Anterior cingulate cortex (tissue), 58 donors: ENCODE measurements around the gene YWHAE.
"Not testable (repeated sequence)": the region's sequence is repeated elsewhere in the genome, so short reads cannot be mapped to it uniquely, and the experiment has no call there.

Experiments
- DNase-seq, 58 donors: peaks; one replicate each; lab custom pipeline; 2025; lab: John Stamatoyannopoulos, UW

The YWHAE gene

DNA sequence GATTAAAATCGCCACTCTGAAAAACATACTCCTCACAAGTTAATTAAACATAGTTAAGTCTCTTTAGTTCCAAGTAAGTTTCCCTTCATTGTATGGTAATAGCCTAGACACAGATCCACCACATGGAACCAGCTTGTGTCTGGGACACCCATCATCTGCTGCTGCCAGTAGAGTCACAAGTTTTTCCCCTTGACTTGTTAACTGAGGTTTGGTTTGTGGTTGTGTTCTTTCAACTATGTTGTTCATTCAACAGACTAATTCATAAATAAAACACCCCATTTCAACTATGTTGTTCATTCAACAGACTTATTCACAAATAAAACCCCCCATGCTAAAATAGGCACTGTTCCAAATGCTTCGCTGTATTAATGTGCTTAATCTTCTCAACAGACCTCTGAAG is 24.4 kb downstream of the YWHAE start:
- no peak for DNase-seq

- DNase-seq: no peak
These were observed 25.4 kb downstream of the YWHAE start for GRCh38 chr17:1374431-1375177.

DNA sequence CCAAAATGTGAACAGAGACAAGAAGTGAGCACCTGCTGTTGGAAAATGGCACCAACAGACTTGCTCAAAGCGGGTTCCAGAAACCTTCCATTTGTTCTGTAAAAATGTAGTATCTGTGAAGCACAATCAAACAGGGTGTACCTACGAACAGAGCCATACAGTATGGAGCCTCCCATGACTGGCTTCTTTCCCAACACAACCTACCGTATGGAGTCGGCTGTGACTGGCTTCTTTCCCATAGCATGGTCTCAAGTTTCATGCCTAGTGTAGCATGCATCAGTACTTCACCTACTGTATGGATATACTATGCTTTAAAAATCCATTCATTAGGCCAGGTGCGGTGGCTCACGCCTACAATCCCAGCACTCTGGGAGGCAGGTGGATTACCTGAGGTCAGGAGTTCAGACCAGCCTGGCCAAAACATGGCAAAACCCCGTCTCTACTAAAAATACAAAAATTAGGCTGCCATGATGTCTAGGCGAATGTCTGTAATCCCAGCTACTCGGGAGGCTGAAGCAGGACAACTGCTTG is 26.2 kb downstream of the YWHAE start:
- DNase-seq: no peak

DNA sequence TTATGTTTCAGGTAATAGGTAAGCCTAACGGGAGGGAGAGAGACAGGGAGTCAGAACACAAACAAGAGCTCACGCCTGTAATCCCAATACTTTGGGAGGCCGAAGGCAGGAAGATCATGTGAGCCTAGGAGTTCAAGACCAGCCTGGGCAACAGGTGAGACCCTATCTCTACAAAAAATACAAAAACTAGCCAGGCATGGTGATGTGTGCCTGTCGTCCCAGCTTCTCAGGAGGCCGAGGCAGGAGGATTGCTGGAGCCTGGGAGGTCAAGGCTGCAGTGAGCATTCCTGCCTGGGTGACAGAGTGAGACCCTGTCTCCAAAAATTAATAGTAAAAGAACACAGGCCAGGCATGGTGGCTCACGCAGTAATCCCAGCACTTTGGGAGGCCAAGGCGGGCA is 27.4 kb downstream of the YWHAE start:
- DNase-seq: no peak

DNA sequence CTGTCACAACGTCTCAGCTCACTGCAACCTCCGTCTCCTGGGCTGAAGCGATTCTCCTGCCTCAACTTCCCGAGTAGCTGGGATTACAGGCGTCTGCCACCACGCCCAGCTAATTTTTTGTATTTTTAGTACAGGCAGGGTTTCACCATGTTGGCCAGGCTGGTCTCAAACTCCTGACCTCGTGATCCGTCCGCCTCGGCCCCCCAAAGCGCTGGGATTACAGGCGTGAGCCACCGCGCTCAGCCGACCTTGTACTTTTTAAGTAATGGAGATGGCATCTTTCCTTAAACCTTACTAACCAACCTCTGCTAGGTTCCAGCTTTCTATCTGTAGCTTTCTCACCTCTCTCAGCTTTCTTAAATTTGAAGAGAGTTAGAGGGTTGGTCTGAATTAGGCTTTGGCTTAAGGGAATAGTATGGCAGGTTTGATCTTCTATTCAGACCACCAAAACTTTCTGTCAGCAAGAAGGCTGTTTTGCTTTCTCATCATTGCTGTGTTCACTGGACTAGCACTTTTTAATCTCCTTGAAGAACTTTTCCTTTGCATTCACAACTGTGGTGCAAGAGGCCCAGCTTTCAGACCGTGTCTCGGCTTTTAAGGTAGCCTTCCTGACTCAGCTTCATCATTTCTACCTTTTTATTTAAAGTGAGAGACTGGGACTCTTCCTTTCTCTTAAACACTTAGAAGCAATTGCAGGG is 28.0 kb downstream of the YWHAE start:
- DNase-seq: no peak

DNA sequence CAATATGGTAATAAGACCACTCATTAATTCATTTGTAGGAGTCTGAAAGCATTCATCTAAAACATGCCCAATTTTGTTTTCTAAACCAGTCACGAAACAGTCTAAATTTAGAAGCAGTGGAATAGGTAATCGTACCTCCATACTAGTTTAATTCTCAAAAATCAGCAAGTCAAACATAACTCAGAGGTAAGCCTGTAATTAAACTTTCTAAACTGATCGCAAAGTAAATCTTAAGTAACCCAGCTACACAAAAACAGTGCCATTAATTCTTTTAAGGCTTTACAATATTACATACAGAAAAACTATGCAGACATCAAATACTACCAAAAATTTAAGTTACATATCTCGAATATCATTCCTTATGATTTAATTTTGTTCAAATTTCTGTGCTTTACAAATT is 31.4 kb downstream of the YWHAE start:
- DNase-seq: no peak

- no peak for DNase-seq
These were observed 32.7 kb downstream of the YWHAE start for GRCh38 chr17:1367351-1367745.

DNA sequence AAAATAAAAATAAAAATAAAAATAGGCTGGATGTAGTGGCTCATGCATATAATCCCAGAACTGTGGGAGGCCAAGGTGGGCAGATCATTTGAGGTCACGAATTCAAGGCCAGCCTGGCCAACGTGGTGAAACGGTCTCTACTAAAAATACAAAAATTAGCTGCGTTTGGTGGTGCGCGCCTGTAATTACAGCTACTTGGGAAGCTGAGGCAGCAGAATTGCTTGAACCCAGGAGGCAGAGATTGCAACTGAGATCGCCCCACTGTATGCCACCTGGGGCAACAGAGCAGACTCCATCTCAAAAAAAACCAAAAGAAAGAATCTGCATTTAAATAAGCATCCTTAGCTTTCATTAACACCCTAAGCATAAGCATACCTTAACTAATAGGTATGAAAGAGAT is 33.8 kb downstream of the YWHAE start:
- DNase-seq: no peak

GRCh38 chr17:1365445-1366039 is 34.5 kb downstream of the YWHAE start:
- DNase-seq: peak in 39 of 58 donors; percentile 1 to 76 (median 23)

- DNase-seq: peak in 2 of 58 donors; percentile 4 to 28
These were observed 37.1 kb downstream of the YWHAE start for GRCh38 chr17:1362964-1363363.

GRCh38 chr17:1362065-1362848 is 37.8 kb downstream of the YWHAE start:
- DNase-seq: no peak

DNA sequence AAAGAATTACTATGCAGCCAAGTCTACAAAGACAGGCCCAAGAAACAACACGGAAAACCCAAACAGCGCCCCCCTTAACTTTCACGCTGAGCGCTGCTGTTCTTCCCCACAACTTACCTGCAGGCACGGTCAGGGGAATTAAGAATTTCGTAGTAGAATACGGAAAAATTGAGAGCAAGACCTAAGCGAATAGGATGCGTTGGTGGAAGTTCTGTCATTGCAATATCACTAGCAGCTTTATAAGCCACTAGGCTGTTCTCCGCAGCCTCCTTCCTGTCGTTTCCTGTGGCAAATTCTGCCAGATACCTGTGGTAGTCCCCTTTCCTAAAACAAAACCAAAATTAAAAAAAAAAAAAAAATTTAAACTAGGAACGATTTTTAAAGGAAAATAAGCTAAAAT is 39.0 kb downstream of the YWHAE start:
- DNase-seq: no peak

GRCh38 chr17:1360315-1360714 is 39.7 kb downstream of the YWHAE start:
- DNase-seq: not testable (repeated sequence)

DNA sequence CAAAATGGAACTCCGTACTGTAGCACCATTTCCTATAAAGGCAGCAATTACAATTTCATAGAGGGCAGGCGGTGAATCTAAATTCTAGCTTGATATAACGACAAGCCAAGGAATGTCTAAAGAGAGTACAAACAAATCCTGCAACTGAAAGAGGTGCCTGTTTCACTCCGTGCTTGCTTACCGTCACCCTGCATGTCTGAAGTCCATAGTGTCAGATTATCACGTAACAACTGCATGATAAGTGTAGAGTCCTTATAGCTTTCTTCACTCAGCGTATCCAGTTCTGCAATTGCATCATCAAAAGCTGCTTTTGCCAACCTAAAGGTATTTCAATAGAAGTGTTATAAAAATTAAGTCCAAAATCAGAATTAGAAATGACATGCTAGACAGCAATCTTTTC is 46.0 kb downstream of the YWHAE start:
- no peak for DNase-seq

DNA sequence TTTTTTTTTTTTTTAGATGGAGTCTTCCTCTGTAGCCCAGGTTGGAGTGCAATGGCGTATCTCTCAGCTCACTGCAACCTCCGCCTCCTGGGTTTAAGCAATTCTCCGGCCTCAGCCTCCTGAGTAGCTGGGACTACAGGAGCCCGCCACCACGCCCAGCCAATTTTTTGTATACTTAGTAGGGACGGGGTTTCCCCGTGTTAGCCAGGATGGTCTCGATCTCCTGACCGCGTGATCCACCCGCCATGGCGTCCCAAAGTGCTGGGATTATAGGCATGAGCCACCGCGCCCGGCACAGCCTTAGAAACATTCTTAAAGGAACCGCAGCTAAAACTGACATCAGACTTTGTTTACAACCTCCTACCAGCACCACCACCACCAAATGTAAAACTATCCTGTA is 47.5 kb downstream of the YWHAE start:
- DNase-seq: not testable (repeated sequence)

GRCh38 chr17:1351971-1352370 is 48.1 kb downstream of the YWHAE start:
- peak in 19 of 58 donors; percentile 5 to 62 (median 16) for DNase-seq

DNA sequence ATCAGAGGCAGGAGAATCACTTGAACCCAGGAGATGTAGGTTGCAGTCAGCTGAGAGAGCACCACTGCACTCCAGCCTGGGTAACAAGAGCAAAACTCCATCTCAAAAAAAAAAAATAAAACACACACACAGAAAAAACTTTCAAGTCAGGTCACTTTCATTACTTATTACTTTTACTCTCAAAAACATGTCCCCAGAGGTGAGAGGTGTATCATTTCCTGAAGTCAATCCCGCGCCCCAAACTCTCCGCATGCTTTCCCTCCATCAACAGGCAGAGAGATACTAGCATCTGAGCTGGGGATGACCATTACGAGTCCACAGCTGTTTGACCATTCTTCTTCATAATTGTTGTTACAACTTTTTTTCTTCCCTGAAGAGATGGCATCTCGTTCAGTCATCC is 48.7 kb downstream of the YWHAE start:
- no peak for DNase-seq

GRCh38 chr17:1347589-1348323 is 52.3 kb downstream of the YWHAE start:
- peak in 1 of 58 donors; percentile 12 for DNase-seq

GRCh38 chr17:1344521-1344920 is 55.5 kb downstream of the YWHAE start:
- DNase-seq: no peak

GRCh38 chr17:1343554-1343953 is 56.5 kb downstream of the YWHAE start:
- no peak for DNase-seq
